Skeletal muscle satellite cell (primary cell): ENCODE results near the gene DSCAM.

Experiments used
- H3K27me3 ChIP-seq: 2 replicates; pipeline ENCODE4 v1.7.0; 2013; ENCODE audit warnings: low read length; ENCODE audit not compliant: control insufficient read depth, insufficient read depth
- H3K36me3 ChIP-seq: 2 replicates; pipeline ENCODE4 v1.7.0; 2013; ENCODE audit warnings: mild to moderate bottlenecking, control low read depth, low read length; ENCODE audit not compliant: insufficient read depth
- H3K4me1 ChIP-seq: 2 replicates; pipeline ENCODE4 v1.7.0; 2013; ENCODE audit warnings: low read length; ENCODE audit not compliant: control insufficient read depth, insufficient read depth
- H3K4me2 ChIP-seq: 2 replicates; pipeline ENCODE4 v1.7.0; 2013; ENCODE audit warnings: mild to moderate bottlenecking, low read length
- H3K4me3 ChIP-seq: 2 replicates; pipeline ENCODE4 v1.7.0; 2013; ENCODE audit warnings: low read length
- H3K9ac ChIP-seq: 2 replicates; pipeline ENCODE4 v1.7.0; 2013; ENCODE audit warnings: mild to moderate bottlenecking, low read depth, low read length, moderate library complexity
- H3K9me3 ChIP-seq: replicated peaks from 2 replicates; pipeline ENCODE4 v1.7.0; 2013; ENCODE audit warnings: mild to moderate bottlenecking, control low read depth, low read length

Gene DSCAM

GRCh38 chr21:40355076-40355475 is 491.9 kb downstream of the DSCAM start:
- Histone ChIP-seq H3K27me3 (no peaks in the 10 kb centered on the region), H3K4me2 (no peak overlapping the region), H3K4me1 (no peaks in the 10 kb centered on the region), H3K36me3 (no peaks in the 10 kb centered on the region), H3K9me3 (peaks cover 16% of the 10 kb centered on the region), H3K9ac (no peak overlapping the region), H3K4me3 (no peak overlapping the region)

- Histone ChIP-seq H3K36me3 (no peaks in the 10 kb centered on the region), H3K4me3 (no peak overlapping the region), H3K27me3 (no peaks in the 10 kb centered on the region), H3K9ac (no peak overlapping the region), H3K4me2 (no peak overlapping the region), H3K4me1 (no peaks in the 10 kb centered on the region), H3K9me3 (peaks cover 15% of the 10 kb centered on the region)
Measured at GRCh38 chr21:40351006-40351405, 496.0 kb downstream of the DSCAM start.

GRCh38 chr21:40349591-40349990 is 497.4 kb downstream of the DSCAM start:
- Histone ChIP-seq H3K9ac (no peak overlapping the region), H3K4me1 (no peaks in the 10 kb centered on the region), H3K4me2 (no peak overlapping the region), H3K4me3 (no peak overlapping the region), H3K9me3 (peaks cover 6% of the 10 kb centered on the region), H3K27me3 (no peaks in the 10 kb centered on the region), H3K36me3 (no peaks in the 10 kb centered on the region)

- no peak overlapping the region for H3K9ac ChIP-seq
- no peaks in the 10 kb centered on the region for H3K4me1 ChIP-seq
- H3K4me3 ChIP-seq, result no peak overlapping the region
- H3K9me3 ChIP-seq, result peaks cover 3% of the 10 kb centered on the region
- no peak overlapping the region for H3K4me2 ChIP-seq
- no peaks in the 10 kb centered on the region for H3K36me3 ChIP-seq
- H3K27me3 ChIP-seq, result no peaks in the 10 kb centered on the region
Measured at GRCh38 chr21:40345711-40346321, 501.1 kb downstream of the DSCAM start.

- H3K4me1 ChIP-seq, result no peaks in the 10 kb centered on the region
- no peak overlapping the region for H3K4me2 ChIP-seq
- H3K27me3 ChIP-seq, result no peaks in the 10 kb centered on the region
- peaks cover 7% of the 10 kb centered on the region for H3K9me3 ChIP-seq
- no peak overlapping the region for H3K4me3 ChIP-seq
- no peaks in the 10 kb centered on the region for H3K36me3 ChIP-seq
- no peak overlapping the region for H3K9ac ChIP-seq
Measured at GRCh38 chr21:40340357-40340756, 506.6 kb downstream of the DSCAM start.

- H3K36me3 ChIP-seq, result no peaks in the 10 kb centered on the region
Measured at GRCh38 chr21:40339050-40339449, 507.9 kb downstream of the DSCAM start.

GRCh38 chr21:40337981-40338380 is 509.0 kb downstream of the DSCAM start:
- H3K4me3 ChIP-seq, result no peak overlapping the region
- H3K4me1 ChIP-seq, result no peaks in the 10 kb centered on the region
- peaks cover 10% of the 10 kb centered on the region for H3K9me3 ChIP-seq

More at GRCh38 chr21:40339050-40339449, 507.9 kb downstream of the DSCAM start:
- no peaks in the 10 kb centered on the region for H3K27me3 ChIP-seq
- H3K4me3 ChIP-seq, result no peak overlapping the region
- H3K9me3 ChIP-seq, result peaks cover 10% of the 10 kb centered on the region
- no peak overlapping the region for H3K9ac ChIP-seq
- no peak overlapping the region for H3K4me2 ChIP-seq
- H3K4me1 ChIP-seq, result no peaks in the 10 kb centered on the region

GRCh38 chr21:40335704-40336103 is 511.3 kb downstream of the DSCAM start:
- Histone ChIP-seq H3K4me2 (no peak overlapping the region), H3K36me3 (no peaks in the 10 kb centered on the region), H3K9ac (no peak overlapping the region), H3K9me3 (peaks cover 10% of the 10 kb centered on the region), H3K4me1 (no peaks in the 10 kb centered on the region), H3K27me3 (no peaks in the 10 kb centered on the region), H3K4me3 (no peak overlapping the region)

More at GRCh38 chr21:40337981-40338380, 509.0 kb downstream of the DSCAM start:
- Histone ChIP-seq H3K9ac (no peak overlapping the region), H3K36me3 (no peaks in the 10 kb centered on the region), H3K27me3 (no peaks in the 10 kb centered on the region), H3K4me2 (no peak overlapping the region)

GRCh38 chr21:40334159-40334558 is 512.8 kb downstream of the DSCAM start:
- H3K36me3 ChIP-seq, result no peaks in the 10 kb centered on the region
- H3K9me3 ChIP-seq, result peaks cover 10% of the 10 kb centered on the region
- no peak overlapping the region for H3K9ac ChIP-seq
- H3K27me3 ChIP-seq, result no peaks in the 10 kb centered on the region
- no peak overlapping the region for H3K4me2 ChIP-seq
- no peak overlapping the region for H3K4me3 ChIP-seq
- H3K4me1 ChIP-seq, result no peaks in the 10 kb centered on the region

- Histone ChIP-seq H3K4me3 (no peak overlapping the region), H3K27me3 (no peaks in the 10 kb centered on the region), H3K4me2 (no peak overlapping the region), H3K9ac (no peak overlapping the region), H3K9me3 (peaks cover 7% of the 10 kb centered on the region), H3K36me3 (no peaks in the 10 kb centered on the region), H3K4me1 (no peaks in the 10 kb centered on the region)
Measured at GRCh38 chr21:40333731-40334130, 513.2 kb downstream of the DSCAM start.

- H3K4me3 ChIP-seq, result no peak overlapping the region
- no peak overlapping the region for H3K9ac ChIP-seq
- H3K4me1 ChIP-seq, result no peaks in the 10 kb centered on the region
Measured at GRCh38 chr21:40331804-40332203, 515.2 kb downstream of the DSCAM start.

GRCh38 chr21:40331172-40331571 is 515.8 kb downstream of the DSCAM start:
- no peak overlapping the region for H3K4me3 ChIP-seq
- H3K4me2 ChIP-seq, result no peak overlapping the region
- no peak overlapping the region for H3K9ac ChIP-seq
- H3K27me3 ChIP-seq, result no peaks in the 10 kb centered on the region
- H3K4me1 ChIP-seq, result no peaks in the 10 kb centered on the region
- no peaks in the 10 kb centered on the region for H3K36me3 ChIP-seq
- peaks cover 11% of the 10 kb centered on the region for H3K9me3 ChIP-seq

More at GRCh38 chr21:40331804-40332203, 515.2 kb downstream of the DSCAM start:
- H3K4me2 ChIP-seq, result no peak overlapping the region
- H3K9me3 ChIP-seq, result peaks cover 11% of the 10 kb centered on the region
- no peaks in the 10 kb centered on the region for H3K36me3 ChIP-seq
- H3K27me3 ChIP-seq, result no peaks in the 10 kb centered on the region
